ENCODE data around the gene GLYAT.
"Not testable (repeated sequence)": the region's sequence is repeated elsewhere in the genome, so short reads cannot be mapped to it uniquely, and the experiment has no call there.

The GLYAT gene

DNA sequence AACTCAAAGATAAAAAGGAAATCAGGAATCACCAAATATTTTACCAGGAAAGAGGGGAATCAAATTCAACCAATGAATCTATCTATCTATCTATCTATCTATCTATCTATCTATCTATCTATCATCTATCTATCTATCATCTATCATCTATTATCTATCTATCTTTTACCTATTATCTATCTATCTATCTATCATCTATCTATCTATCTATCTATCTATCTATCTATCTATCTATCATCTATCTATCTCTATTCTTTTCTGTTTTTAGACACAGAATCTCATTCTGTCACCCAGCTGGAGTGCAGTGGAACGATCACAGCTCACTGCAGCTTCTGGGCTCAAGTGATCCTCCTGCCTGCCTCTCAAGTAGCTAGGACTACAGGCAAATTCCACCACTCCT is 54.2 kb downstream of the GLYAT start:
- DNase-seq (ENCODE audit: low read depth): not testable (repeated sequence)

DNA sequence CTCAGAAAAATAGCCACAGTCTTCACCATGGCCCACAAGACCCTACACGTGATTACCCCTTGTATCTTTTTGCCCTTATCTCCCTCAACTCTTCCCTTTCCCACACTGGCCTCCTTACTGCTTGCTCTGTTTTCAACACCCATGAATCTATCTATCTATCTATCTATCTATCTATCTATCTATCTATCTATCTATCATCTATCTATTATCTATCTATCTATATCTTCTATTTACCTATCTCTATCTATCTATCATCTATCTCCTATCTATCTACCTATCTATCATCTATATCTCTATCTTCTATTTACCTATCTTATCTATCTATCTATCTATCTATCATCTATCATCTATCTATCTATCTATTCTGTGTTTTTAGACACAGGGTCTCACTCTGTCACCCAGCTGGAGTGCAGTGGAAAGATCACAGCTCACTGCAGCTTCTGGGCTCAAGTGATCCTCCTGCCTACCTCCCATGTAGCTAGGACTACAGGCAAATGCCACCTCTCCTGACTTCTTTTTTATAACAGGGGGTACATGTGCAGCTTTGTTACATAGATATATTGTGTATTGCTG is 55.1 kb downstream of the GLYAT start:
- no peak for DNase-seq (ENCODE audit: low read depth)

DNA sequence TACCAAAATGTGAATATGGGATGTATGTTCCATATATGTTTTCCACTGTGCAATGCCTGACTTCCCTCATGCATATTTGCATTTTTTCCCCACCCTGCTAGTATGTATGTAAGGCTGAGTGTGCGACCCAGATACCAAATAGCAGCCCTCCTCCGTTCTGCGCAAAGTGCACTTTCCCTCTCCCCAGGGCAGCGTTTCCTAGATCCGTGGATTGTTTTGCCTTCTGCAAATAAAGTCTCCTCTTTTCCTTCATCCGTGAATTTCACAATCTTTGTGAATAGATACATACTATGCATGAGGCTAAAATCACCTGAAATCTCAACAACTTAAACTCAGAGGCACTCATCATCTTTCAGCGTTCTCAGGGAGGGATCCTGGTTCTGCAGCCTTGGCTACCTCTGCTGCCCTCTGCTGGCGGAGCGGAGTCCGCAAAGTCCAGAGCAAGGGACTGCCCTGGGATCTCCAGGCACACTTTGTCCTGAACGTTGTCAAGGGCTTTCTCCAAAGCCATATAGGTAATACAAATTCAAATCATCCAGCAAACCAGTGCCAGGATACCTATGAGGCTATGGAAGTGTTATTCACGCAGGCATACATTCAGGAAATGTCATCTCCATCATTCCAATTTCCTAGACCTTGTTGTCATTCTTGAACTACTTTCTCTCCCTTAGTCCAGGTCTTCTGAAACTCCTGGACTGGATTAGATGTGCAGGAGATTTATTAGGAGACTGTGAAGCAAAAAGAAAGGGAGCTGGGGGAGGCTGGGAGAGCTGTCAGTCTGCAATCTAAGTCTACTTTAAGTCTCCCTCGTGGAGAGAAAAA is 56.2 kb downstream of the GLYAT start:
- peak; percentile 68 for DNase-seq (ENCODE audit: low read depth)

DNA sequence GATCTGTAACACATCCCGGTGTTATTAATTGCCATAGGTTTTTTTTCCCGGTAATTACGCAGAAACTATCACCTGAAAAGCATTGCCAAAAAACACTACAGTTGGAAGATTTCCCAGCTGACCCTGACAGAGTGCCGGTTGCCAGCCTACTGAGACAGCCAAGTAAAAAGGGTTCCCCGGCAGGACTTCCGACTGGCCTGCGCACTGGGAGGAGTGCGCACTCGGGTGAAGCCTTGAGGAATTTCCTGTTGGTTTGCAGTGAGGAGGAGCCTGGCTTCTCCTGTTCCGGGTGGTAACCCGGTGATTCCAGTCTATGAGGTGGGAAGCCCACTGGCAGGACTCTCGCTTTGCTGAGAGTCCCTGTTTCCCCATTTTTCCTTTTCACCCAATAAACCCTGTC is 57.1 kb downstream of the GLYAT start:
- DNase-seq (ENCODE audit: low read depth): no peak

DNA sequence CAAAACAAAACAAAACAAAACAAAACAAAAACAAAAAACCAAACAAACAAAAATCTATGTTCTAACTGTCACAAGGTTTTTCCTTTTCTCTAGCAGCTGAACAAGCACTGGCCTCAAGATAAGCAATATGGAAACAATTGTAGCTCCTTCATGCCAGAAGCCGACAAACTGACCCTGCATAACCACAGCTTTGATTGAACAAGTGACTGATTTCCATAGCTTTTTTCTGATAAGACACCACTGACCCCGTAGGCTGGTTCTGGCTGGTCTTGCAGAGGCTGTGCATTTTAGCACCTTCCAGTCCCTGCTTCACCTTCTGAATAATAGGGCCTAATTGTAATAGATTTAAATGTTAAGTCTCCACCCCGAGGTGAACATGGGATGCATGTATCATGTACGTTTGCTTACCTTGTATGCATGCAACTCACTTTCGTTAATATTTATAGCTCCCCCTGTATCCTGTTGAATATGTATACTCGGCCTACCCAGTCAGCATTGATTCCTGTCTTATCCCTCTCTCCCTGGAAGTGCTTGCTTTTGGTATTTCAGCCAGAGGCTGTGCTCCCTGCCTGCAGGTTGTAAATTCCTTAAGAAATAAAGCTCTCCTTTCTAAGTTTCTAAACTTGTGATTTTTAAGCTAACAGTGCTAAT is 59.6 kb downstream of the GLYAT start:
- DNase-seq (ENCODE audit: low read depth): no peak

DNA sequence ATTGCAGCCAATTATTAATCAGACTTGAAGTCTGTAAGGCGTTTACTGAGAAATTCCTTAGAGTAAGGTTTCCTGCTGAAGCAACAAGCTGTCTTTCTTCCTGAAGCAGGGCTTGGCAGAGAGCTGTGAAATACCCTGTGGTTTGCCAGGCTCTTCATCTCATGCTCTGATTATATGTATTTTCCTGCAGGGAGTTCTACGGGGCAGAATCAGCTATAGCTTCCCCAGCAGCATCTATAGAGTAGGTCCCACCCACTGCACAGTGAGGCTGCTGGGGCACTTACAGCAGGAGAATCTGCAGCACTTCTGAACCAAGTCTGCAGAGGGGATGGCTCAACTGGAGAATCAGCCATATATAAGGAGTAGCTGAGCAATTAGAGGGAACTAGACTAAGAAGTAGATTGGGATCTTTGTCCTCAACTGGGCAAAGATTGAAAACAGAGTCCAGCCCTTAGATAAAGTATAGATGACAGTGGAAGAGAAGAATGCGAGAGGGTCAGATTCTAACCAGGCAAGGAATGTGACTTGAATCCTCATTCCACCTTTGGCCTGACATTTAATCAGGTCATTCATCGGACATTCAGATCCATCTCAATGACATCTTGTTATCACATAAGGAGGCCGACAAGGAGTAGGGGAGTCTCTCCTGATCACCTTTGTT is 71.7 kb downstream of the GLYAT start:
- no peak for DNase-seq (ENCODE audit: low read depth)

DNA sequence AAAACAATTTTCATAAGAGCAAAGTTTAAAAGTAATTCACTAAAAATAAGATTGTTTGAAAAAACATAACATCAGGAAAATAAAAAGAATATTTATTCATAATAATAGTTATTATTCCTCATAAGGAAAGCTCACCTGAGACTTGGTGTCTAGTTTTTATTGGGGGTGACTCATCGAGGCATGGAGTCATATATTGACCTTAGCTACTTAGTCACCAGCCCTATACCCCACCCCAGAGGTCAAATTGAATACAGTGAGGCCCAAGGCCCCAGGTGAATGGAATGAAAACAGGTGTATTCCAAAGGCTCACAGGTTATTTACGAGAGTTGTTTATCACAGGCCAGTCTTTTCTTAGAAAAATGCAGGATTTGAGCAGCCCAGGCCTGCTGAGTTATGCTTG is 72.3 kb downstream of the GLYAT start:
- DNase-seq (ENCODE audit: low read depth): no peak

Measured in stimulated activated CD8-positive, alpha-beta memory T cell treated with anti-CD3 and anti-CD28 coated beads, Interleukin-4, amount 100 ng/mL, for 24 hours (primary cell).